Activated T-cell treated with anti-CD3 and anti-CD28 coated beads for 1 hour (primary cell): Measurements from ENCODE around the gene ARSJ.
"Not testable (repeated sequence)": the region's sequence is repeated elsewhere in the genome, so short reads cannot be mapped to it uniquely, and the experiment has no call there.

ENCODE experiments used
- DNase-seq: peaks from one replicate; pipeline ENCODE4 v3.0.0-alpha.2; 2020; ENCODE audit warnings: low read depth

ARSJ gene

DNA sequence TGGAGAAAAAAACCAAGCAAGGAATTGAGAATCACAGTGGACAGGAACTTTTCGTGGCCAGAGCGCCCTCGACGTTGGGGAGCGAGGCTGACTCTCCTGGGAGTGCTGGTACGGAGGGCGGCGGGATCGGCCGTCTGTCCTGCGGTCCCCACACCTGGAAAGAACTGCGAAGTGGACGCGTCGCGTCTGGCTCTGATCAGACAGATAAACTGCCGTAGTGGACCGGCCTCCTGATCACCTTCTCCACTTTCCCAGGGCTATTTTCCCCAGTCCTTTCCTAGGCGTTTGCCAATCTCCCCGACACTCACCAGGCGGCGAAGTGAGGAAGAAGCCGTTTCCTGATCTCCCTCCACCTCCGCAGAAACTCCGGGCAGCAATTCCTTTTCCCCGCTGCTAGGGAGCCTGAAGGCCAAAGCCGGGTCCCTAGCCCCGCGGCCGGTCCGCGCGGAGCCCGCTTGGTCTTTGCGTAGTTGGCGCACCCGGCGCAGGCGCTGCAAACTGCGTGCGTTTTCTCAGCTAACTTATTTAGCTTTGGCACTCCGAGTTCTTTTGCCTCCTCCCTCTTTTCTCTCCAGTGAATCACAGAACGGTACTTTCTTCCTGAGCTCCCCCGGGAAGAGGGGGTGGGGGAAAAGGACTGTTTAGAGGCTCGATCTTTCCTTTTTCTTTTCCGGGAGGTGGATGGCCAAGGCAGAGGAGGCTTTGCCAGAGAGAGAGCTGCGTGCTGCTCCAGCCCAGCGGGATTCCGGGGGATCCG lies at the start of gene ARSJ:
ARSJ (minus strand) TSS at position 500 of the 757 bp plus-strand sequence. CDS start 813 bp downstream, outside the sequence.
- no peak for DNase-seq

GRCh38 chr4:114028071-114028470 lies 48.6 kb upstream of the ARSJ start:
- no peak for DNase-seq

DNA sequence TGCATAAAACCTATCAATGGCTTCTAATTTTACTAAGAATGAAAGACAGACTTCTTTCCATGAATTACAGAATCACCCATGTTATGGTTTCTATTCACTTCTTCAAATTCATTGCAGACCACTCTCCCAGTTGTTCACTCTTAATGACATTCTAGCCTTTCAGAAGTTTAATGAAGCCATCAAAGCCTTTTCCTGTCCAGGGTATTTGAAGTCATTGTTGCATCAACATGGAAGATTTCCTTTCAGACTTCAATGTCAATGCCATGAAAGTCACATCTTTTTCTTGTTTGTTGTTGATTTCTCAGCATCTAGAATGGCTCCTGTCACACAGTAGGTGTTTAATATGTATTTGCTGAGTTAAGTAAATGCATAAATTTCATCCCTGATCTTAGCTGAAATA lies 48.1 kb upstream of the ARSJ start:
- no peak for DNase-seq

DNA sequence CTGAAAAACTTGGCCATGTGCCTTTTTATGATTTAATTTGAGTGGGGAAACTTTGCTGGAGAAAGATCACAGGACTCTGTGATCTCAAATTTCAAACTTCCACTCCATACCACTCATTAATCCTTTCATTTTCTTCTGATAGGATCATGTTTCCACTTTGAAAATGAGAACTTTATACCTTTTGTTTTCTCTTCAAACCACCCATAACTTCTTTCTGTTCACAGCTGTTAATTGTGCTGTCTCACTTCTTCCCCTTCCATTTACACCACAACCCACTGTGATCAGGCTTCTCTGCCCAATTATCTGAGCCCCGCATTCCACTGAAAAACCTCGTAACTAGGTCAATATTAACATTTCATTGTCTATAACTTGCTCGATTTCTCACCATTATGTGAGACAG lies 47.0 kb upstream of the ARSJ start:
- no peak for DNase-seq

GRCh38 chr4:114025176-114025777 lies 45.8 kb upstream of the ARSJ start:
- no peak for DNase-seq

DNA sequence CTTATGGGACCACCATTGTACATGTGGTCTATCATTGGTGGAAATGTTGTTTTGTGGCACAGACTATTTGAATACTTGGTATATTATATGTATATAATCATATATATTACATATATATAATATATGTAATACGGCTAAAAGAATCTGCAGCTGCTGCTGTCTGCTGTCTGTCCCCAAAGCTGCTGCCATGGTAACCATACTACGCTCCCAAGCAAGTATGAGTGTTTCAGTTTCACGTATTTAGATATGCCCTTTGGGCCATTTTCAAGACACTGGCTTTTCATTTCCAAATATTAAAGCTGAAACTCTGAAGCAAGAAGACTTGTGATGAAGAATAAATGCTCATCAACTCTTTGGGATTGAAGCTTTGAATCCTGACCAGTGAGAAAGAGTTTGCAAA lies 42.0 kb upstream of the ARSJ start:
- no peak for DNase-seq

- DNase-seq, result no peak
These were observed 40.5 kb upstream of the ARSJ start for GRCh38 chr4:114019969-114020358.

- no peak for DNase-seq
These were observed 40.0 kb upstream of the ARSJ start for GRCh38 chr4:114019276-114019968.

- no peak for DNase-seq
These were observed 37.9 kb upstream of the ARSJ start for GRCh38 chr4:114017120-114017917.

- DNase-seq, result no peak
These were observed 36.0 kb upstream of the ARSJ start for GRCh38 chr4:114015444-114015899.

- DNase-seq, result not testable (repeated sequence)
These were observed 33.8 kb upstream of the ARSJ start for GRCh38 chr4:114013201-114013600.

- DNase-seq, result no peak
These were observed 33.3 kb upstream of the ARSJ start for GRCh38 chr4:114012749-114013148.

DNA sequence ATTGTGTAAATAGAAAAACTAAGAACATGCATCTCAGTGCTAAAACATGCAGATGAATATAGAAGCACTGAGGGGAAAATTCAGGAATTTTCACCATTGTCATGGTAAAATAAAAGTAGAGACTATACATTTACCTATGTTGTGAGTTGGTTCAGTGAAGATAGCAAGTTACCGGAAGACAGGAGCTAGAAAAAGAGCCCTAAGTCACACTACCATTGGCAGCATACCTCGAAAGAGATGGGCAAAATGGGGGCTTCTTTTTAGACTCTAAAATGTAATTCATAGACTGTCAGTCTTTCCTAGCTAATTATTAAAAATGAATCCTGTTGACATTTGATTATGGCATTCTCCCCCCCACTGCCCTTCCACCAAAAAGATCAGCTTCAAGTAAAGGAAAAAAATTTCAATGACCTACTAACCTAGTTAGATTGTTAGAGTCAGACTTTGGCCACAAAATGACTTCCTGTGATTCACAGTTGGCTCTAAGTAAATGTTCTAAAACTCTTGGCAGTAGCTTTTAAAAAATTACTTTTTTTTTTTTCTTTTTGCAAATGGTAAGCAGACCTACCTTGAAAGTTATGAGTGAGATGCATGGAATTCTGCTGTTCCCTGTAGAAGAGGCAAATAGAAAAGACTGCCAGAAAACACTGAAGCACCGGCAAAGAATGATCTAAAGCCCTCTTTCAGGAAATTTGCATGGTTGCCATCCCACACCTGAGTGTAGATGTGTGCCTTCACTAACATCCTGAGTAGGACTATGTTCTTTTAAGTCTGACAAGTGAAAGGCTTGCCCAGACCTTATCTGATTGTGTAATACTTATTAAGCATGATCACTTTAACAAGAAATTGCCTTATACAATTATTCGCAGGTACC lies 26.4 kb upstream of the ARSJ start:
- DNase-seq, result no peak

DNA sequence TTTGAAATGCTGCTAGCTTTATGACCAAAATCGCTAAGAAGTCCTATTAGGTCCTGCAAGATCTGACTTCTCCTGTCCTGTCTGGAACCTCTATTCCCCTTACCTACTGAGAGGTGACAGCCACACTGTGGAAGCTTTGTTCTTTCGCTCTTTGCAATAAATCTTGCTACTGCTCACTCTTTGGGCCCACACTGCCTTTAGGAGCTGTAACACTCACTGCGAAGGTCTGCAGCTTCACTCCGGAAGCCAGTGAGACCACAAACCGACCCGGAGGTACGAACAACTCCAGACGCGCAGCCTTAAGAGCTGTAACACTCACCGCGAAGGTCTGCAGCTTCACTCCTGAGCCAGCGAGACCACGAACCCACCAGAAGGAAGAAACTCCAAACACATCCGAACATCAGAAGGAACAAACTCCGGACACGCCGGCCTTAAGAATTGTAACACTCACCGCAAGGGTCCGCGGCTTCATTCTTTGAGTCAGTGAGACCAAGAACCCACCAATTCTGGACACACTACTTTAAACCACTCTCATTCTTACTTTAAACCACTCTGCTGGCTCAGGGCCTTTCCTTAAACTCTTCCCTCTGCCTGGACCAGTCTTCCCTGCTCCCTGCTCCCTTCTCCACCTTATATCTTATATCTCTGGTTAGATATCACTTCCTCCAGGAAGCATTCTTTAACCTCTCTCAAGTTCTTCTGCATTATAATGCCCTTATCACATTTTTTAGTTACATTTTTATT lies 25.2 kb upstream of the ARSJ start:
- not testable (repeated sequence) for DNase-seq

DNA sequence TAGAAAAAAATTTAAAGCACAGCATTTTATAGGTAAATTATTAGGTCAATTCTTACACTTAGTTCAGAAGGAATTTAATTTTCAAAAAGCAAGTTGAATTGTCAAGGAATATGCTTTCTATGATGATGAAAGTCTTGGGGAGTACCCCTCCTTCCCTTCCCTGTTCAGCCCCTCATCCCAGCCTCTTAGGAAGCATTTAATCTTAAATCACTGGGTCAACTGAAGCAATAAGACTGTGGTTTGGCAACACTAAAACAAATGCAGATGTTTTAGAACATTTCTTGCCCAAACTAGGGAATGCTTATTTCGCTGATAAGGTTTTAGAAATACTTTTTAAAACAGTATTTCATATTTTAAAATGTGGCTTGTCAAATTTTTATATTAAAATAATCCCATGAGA lies 19.1 kb upstream of the ARSJ start:
- DNase-seq, result no peak

- DNase-seq, result no peak
These were observed 18.6 kb upstream of the ARSJ start for GRCh38 chr4:113998079-113998478.

DNA sequence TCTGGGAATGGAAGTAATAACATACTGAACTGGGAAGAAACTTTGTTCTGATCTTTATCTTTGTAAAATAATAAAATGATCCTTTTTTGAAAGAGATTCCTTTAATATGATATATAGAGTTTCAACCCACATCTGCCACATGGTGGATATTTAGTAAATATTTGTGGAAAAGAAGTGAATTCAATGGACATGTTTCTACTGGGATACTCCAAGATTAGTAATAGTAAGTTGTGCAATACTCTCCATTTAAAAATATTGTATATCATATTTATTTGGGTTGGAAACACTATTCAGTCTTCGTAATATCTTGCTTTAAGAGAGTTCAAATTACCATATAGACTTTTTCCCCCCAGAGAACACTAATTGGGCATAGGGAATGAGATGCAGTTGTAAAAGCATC lies 17.8 kb upstream of the ARSJ start:
- DNase-seq, result no peak

DNA sequence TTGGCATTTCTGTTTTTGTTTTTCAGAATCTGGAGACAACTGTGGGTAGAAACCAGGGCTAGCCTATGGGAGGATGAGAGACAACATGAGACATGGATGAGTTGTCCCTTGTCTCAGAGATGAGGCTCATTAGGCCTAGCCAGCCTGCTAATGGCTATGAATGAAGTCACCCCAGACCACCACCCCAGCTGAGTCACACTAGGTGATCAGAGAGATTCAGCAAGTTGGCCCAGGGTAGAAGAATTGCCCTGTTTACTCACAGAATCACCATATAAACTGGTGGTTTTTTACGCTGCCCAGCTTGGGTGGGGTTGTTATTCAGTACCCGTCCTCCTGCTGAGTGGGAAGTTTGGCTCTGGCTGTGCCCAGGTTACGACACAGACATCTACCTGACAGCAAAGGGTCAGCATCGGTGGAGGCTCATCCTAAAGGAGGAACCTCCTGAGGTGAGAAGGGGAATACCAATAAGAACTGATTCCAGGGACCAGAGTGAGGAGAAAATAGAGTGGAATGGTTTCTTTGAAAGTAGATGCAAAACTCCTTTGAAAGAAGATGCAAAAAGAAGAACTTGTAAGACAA lies 17.2 kb upstream of the ARSJ start:
- no peak for DNase-seq

DNA sequence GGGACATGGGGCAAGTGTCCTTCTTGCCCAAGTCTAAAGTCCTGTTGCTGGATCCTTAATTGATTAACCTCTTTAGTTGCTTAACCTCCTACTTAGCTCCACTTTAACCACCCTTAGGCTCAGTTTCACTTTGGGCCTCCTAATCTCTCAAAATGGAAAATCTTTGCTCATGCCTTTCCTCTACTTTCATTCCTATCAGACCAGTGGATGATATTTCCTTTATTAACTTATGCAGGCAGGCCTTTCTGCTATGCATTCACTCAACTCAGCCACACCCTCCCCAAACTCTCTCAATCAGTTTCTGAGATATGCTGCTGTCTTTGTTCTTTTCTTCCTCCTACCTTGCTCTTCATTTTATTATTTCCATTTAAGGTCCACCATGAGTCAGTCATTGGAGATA lies 14.4 kb upstream of the ARSJ start:
- no peak for DNase-seq

DNA sequence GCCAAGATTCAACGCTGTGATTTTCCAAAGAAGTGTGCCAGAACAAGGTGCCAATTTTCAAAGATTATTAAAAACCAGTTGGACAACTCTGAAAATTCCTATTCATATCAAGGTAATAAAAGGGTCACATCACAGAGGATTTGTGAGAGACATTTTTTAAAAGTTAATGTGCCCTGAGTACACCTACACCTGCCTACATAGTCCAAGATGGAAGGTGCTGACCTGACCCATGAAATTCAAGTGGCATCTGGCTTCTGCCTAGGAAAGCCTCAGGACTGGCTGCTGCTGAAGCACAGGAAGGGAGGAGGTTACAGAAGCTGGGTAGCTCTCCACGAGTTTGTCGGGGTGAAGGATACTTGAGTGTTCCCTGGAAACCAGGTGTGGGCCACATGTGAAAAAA lies 11.4 kb upstream of the ARSJ start:
- DNase-seq, result no peak
